ENCODE measurements around the gene DYNC1I1.

DYNC1I1 gene

GRCh38 chr7:95808396-95808795 lies 36.0 kb downstream of the DYNC1I1 start:
- Mint-ChIP-seq H3K4me1 (ENCODE audit: low read depth) (no peaks in the 10 kb centered on the region), H3K36me3 (no peaks in the 10 kb centered on the region), H3K9me3 (ENCODE audit: low read depth) (no peaks in the 10 kb centered on the region), H3K27me3 (no peaks in the 10 kb centered on the region), H3K4me3 (no peak overlapping the region), H3K27ac (no peak overlapping the region)

- no peak overlapping the region for H3K27ac Mint-ChIP-seq
- peaks cover 2% of the 10 kb centered on the region for H3K27me3 Mint-ChIP-seq
- no peaks in the 10 kb centered on the region for H3K4me1 Mint-ChIP-seq (ENCODE audit: low read depth)
- H3K36me3 Mint-ChIP-seq, result no peaks in the 10 kb centered on the region
- H3K4me3 Mint-ChIP-seq, result no peak overlapping the region
- H3K9me3 Mint-ChIP-seq (ENCODE audit: low read depth), result no peaks in the 10 kb centered on the region
These were observed 39.6 kb downstream of the DYNC1I1 start for GRCh38 chr7:95811846-95812445.

- H3K27ac Mint-ChIP-seq, result no peak overlapping the region
- H3K9me3 Mint-ChIP-seq (ENCODE audit: low read depth), result no peaks in the 10 kb centered on the region
- no peaks in the 10 kb centered on the region for H3K4me1 Mint-ChIP-seq (ENCODE audit: low read depth)
- no peak overlapping the region for H3K4me3 Mint-ChIP-seq
- peaks cover 3% of the 10 kb centered on the region for H3K27me3 Mint-ChIP-seq
- H3K36me3 Mint-ChIP-seq, result no peaks in the 10 kb centered on the region
These were observed 42.4 kb downstream of the DYNC1I1 start for GRCh38 chr7:95814721-95815120.

GRCh38 chr7:95817866-95818640 lies 45.7 kb downstream of the DYNC1I1 start:
- H3K4me1 Mint-ChIP-seq (ENCODE audit: low read depth), result no peaks in the 10 kb centered on the region
- H3K9me3 Mint-ChIP-seq (ENCODE audit: low read depth), result no peaks in the 10 kb centered on the region
- H3K27ac Mint-ChIP-seq, result no peak overlapping the region
- H3K27me3 Mint-ChIP-seq, result peaks cover 5% of the 10 kb centered on the region
- no peaks in the 10 kb centered on the region for H3K36me3 Mint-ChIP-seq
- no peak overlapping the region for H3K4me3 Mint-ChIP-seq

GRCh38 chr7:95820778-95821177 lies 48.4 kb downstream of the DYNC1I1 start:
- Mint-ChIP-seq H3K4me3 (no peak overlapping the region), H3K36me3 (no peaks in the 10 kb centered on the region), H3K4me1 (ENCODE audit: low read depth) (no peaks in the 10 kb centered on the region), H3K27me3 (peaks cover 4% of the 10 kb centered on the region), H3K27ac (no peak overlapping the region), H3K9me3 (ENCODE audit: low read depth) (no peaks in the 10 kb centered on the region)

GRCh38 chr7:95822717-95823116 lies 50.4 kb downstream of the DYNC1I1 start:
- H3K36me3 Mint-ChIP-seq, result no peaks in the 10 kb centered on the region
- no peaks in the 10 kb centered on the region for H3K4me1 Mint-ChIP-seq (ENCODE audit: low read depth)
- no peak overlapping the region for H3K4me3 Mint-ChIP-seq
- no peaks in the 10 kb centered on the region for H3K9me3 Mint-ChIP-seq (ENCODE audit: low read depth)
- peaks cover 4% of the 10 kb centered on the region for H3K27me3 Mint-ChIP-seq
- H3K27ac Mint-ChIP-seq, result no peak overlapping the region

GRCh38 chr7:95824616-95825015 lies 52.3 kb downstream of the DYNC1I1 start:
- Mint-ChIP-seq H3K9me3 (ENCODE audit: low read depth) (no peaks in the 10 kb centered on the region), H3K27ac (no peak overlapping the region)

GRCh38 chr7:95828824-95829790 lies 56.8 kb downstream of the DYNC1I1 start:
- Mint-ChIP-seq H3K27me3 (no peaks in the 10 kb centered on the region), H3K36me3 (no peaks in the 10 kb centered on the region), H3K9me3 (ENCODE audit: low read depth) (no peaks in the 10 kb centered on the region), H3K4me1 (ENCODE audit: low read depth) (no peaks in the 10 kb centered on the region), H3K4me3 (no peak overlapping the region), H3K27ac (no peak overlapping the region)

More at GRCh38 chr7:95824616-95825015, 52.3 kb downstream of the DYNC1I1 start:
- H3K36me3 Mint-ChIP-seq, result no peaks in the 10 kb centered on the region
- no peaks in the 10 kb centered on the region for H3K4me1 Mint-ChIP-seq (ENCODE audit: low read depth)
- peaks cover 2% of the 10 kb centered on the region for H3K27me3 Mint-ChIP-seq
- H3K4me3 Mint-ChIP-seq, result no peak overlapping the region

- Mint-ChIP-seq H3K4me1 (ENCODE audit: low read depth) (no peaks in the 10 kb centered on the region), H3K27ac (no peak overlapping the region), H3K4me3 (no peak overlapping the region), H3K27me3 (peaks cover 2% of the 10 kb centered on the region), H3K36me3 (no peaks in the 10 kb centered on the region), H3K9me3 (ENCODE audit: low read depth) (peaks cover 6% of the 10 kb centered on the region)
These were observed 68.9 kb downstream of the DYNC1I1 start for GRCh38 chr7:95840953-95841950.

GRCh38 chr7:95843286-95843685 lies 70.9 kb downstream of the DYNC1I1 start:
- H3K4me3 Mint-ChIP-seq, result no peak overlapping the region
- H3K4me1 Mint-ChIP-seq (ENCODE audit: low read depth), result no peaks in the 10 kb centered on the region
- H3K9me3 Mint-ChIP-seq (ENCODE audit: low read depth), result peaks cover 6% of the 10 kb centered on the region
- H3K27ac Mint-ChIP-seq, result no peak overlapping the region
- no peaks in the 10 kb centered on the region for H3K27me3 Mint-ChIP-seq
- H3K36me3 Mint-ChIP-seq, result no peaks in the 10 kb centered on the region

- Mint-ChIP-seq H3K27ac (no peak overlapping the region), H3K4me3 (no peak overlapping the region), H3K4me1 (ENCODE audit: low read depth) (no peaks in the 10 kb centered on the region), H3K9me3 (ENCODE audit: low read depth) (peaks cover 5% of the 10 kb centered on the region), H3K36me3 (no peaks in the 10 kb centered on the region), H3K27me3 (no peaks in the 10 kb centered on the region)
These were observed 72.7 kb downstream of the DYNC1I1 start for GRCh38 chr7:95845007-95845406.

GRCh38 chr7:95847061-95847460 lies 74.7 kb downstream of the DYNC1I1 start:
- H3K27me3 Mint-ChIP-seq, result no peaks in the 10 kb centered on the region
- no peaks in the 10 kb centered on the region for H3K4me1 Mint-ChIP-seq (ENCODE audit: low read depth)
- H3K4me3 Mint-ChIP-seq, result no peak overlapping the region
- H3K27ac Mint-ChIP-seq, result no peak overlapping the region
- no peaks in the 10 kb centered on the region for H3K9me3 Mint-ChIP-seq (ENCODE audit: low read depth)
- H3K36me3 Mint-ChIP-seq, result no peaks in the 10 kb centered on the region

GRCh38 chr7:95859429-95859828 lies 87.1 kb downstream of the DYNC1I1 start:
- Mint-ChIP-seq H3K36me3 (no peaks in the 10 kb centered on the region), H3K4me1 (ENCODE audit: low read depth) (no peaks in the 10 kb centered on the region), H3K27me3 (peaks cover 2% of the 10 kb centered on the region), H3K4me3 (no peak overlapping the region), H3K27ac (no peak overlapping the region), H3K9me3 (ENCODE audit: low read depth) (no peaks in the 10 kb centered on the region)

- Mint-ChIP-seq H3K4me1 (ENCODE audit: low read depth) (no peaks in the 10 kb centered on the region), H3K4me3 (no peak overlapping the region), H3K27me3 (peaks cover 2% of the 10 kb centered on the region), H3K27ac (no peak overlapping the region), H3K9me3 (ENCODE audit: low read depth) (no peaks in the 10 kb centered on the region), H3K36me3 (no peaks in the 10 kb centered on the region)
These were observed 88.7 kb downstream of the DYNC1I1 start for GRCh38 chr7:95861041-95861440.

All from activated naive CD8-positive, alpha-beta T cell (primary cell).